Lower lobe of right lung (tissue), 2 donors: ENCODE measurements around the gene SLC18B1. TPM values are rescaled to one million over a fixed set of nuclear protein-coding genes. Genes with fewer than 3 reads are reported as not detected.
A peak's percentile ranks its signal among the peaks of the same experiment; 100 is the strongest.

Experiments
- ATAC-seq, 2 donors: fragments of 200-7000 bp; cut with Tn5 transposase; one replicate each; pipeline ENCODE4 v1.9.1; 2020 to 2022; ENCODE audit warnings: mild to moderate bottlenecking in 2 of 2, moderate library complexity in 2 of 2
- DNase-seq: peaks from one replicate; pipeline ENCODE4 v3.0.0-alpha.2; 2020
- H3K27ac ChIP-seq: fragments of 200-600 bp; one replicate; pipeline ENCODE4 v1.8.0; 2022
- H3K27me3 ChIP-seq: fragments of 200-600 bp; one replicate; pipeline ENCODE4 v1.8.0; 2022; ENCODE audit warnings: low read depth
- H3K36me3 ChIP-seq: fragments of 200-600 bp; one replicate; pipeline ENCODE4 v1.8.0; 2022; ENCODE audit warnings: mild to moderate bottlenecking
- H3K4me1 ChIP-seq: fragments of 200-600 bp; one replicate; pipeline ENCODE4 v1.8.0; 2022
- H3K4me3 ChIP-seq: fragments of 200-600 bp; one replicate; pipeline ENCODE4 v1.8.0; 2022; ENCODE audit warnings: mild to moderate bottlenecking
- H3K9me3 ChIP-seq: fragments of 200-600 bp; one replicate; pipeline ENCODE4 v1.8.0; 2022
- intact Hi-C: fragments of 100-400 bp; cut with DNase I; formaldehyde crosslinking; loops from one replicate; pipeline ENCODE4 v1.11.0; 2022
- total RNA-seq: library from RNA; stranded (reverse); fragmentation: NEBNext Ultra II Directional; extraction: Animal tissue kit (Norgen Biotek cat#: 25700); gene quantifications from one replicate; pipeline ENCODE4 v1.2.1, GENCODE V29; 2021
- TF ChIP-seq, protein P1 (sequence below): fragments of 200-600 bp; IDR thresholded peaks from one replicate; pipeline ENCODE4 v1.8.0; 2022; ENCODE audit warnings: antibody characterized with exemption, mild to moderate bottlenecking
- donor health status: DM: no; HTN: yes; CAD: no; lungs with severe emphysema.

Gene SLC18B1
- total RNA-seq, 1 donor from 2014 or later: 8.1 TPM

- no peak for DNase-seq
- H3K4me1 ChIP-seq: peaks cover 6% of the 10 kb centered on the region
- H3K27ac ChIP-seq: no peak overlapping the region
- intact Hi-C loops: no loop called here
- H3K9me3 ChIP-seq: no peaks in the 10 kb centered on the region
- H3K4me3 ChIP-seq: no peak overlapping the region
- peaks cover 13% of the 10 kb centered on the region for H3K36me3 ChIP-seq
- no peak for ATAC-seq
- TF ChIP-seq, protein P1, sequence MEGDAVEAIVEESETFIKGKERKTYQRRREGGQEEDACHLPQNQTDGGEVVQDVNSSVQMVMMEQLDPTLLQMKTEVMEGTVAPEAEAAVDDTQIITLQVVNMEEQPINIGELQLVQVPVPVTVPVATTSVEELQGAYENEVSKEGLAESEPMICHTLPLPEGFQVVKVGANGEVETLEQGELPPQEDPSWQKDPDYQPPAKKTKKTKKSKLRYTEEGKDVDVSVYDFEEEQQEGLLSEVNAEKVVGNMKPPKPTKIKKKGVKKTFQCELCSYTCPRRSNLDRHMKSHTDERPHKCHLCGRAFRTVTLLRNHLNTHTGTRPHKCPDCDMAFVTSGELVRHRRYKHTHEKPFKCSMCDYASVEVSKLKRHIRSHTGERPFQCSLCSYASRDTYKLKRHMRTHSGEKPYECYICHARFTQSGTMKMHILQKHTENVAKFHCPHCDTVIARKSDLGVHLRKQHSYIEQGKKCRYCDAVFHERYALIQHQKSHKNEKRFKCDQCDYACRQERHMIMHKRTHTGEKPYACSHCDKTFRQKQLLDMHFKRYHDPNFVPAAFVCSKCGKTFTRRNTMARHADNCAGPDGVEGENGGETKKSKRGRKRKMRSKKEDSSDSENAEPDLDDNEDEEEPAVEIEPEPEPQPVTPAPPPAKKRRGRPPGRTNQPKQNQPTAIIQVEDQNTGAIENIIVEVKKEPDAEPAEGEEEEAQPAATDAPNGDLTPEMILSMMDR: no peak
- no peaks in the 10 kb centered on the region for H3K27me3 ChIP-seq
Observed at GRCh38 chr6:132795461-132795860, 3.0 kb downstream of the SLC18B1 start.

- intact Hi-C loops: no loop called here
- no peak for DNase-seq
- no peak for ATAC-seq
- Histone ChIP-seq H3K9me3 (no peaks in the 10 kb centered on the region), H3K4me1 (peaks cover 6% of the 10 kb centered on the region), H3K36me3 (peaks cover 13% of the 10 kb centered on the region), H3K27me3 (no peaks in the 10 kb centered on the region), H3K27ac (no peak overlapping the region), H3K4me3 (no peak overlapping the region)
- TF ChIP-seq, protein P1: no peak
Observed at GRCh38 chr6:132792510-132792909, 5.9 kb downstream of the SLC18B1 start.

GRCh38 chr6:132790450-132790849 is 8.0 kb downstream of the SLC18B1 start:
- ATAC-seq: peak in 1 of 2 donors; percentile 37
- Histone ChIP-seq H3K9me3 (no peaks in the 10 kb centered on the region), H3K36me3 (peaks cover 13% of the 10 kb centered on the region), H3K27me3 (no peaks in the 10 kb centered on the region), H3K4me1 (peaks cover 3% of the 10 kb centered on the region), H3K27ac (no peak overlapping the region), H3K4me3 (no peak overlapping the region)
- TF ChIP-seq, protein P1: no peak
- DNase-seq: no peak
- intact Hi-C loops: no loop called here

GRCh38 chr6:132789396-132789776 is 9.1 kb downstream of the SLC18B1 start:
- intact Hi-C loops: no loop called here
- Histone ChIP-seq H3K4me1 (peaks cover 3% of the 10 kb centered on the region), H3K9me3 (no peaks in the 10 kb centered on the region), H3K27me3 (no peaks in the 10 kb centered on the region), H3K27ac (no peak overlapping the region), H3K4me3 (no peak overlapping the region), H3K36me3 (peaks cover 9% of the 10 kb centered on the region)
- ATAC-seq (no peak), DNase-seq (no peak)
- TF ChIP-seq, protein P1: no peak

- Histone ChIP-seq H3K36me3 (peaks cover 7% of the 10 kb centered on the region), H3K27me3 (no peaks in the 10 kb centered on the region), H3K4me3 (no peak overlapping the region), H3K4me1 (peaks cover 3% of the 10 kb centered on the region), H3K9me3 (no peaks in the 10 kb centered on the region), H3K27ac (no peak overlapping the region)
- ATAC-seq (no peak), DNase-seq (no peak)
- intact Hi-C loops: no loop called here
- TF ChIP-seq, protein P1: no peak
Observed at GRCh38 chr6:132788658-132789395, 9.6 kb downstream of the SLC18B1 start.
